ENCODE data around the gene TMED1. TPM values are rescaled to one million over a fixed set of nuclear protein-coding genes. Genes with fewer than 3 reads are reported as not detected.

The TMED1 gene
- total RNA-seq, 3 donors from 2014 or later: 12.8 to 24.7 (median 15.3) TPM

DNA sequence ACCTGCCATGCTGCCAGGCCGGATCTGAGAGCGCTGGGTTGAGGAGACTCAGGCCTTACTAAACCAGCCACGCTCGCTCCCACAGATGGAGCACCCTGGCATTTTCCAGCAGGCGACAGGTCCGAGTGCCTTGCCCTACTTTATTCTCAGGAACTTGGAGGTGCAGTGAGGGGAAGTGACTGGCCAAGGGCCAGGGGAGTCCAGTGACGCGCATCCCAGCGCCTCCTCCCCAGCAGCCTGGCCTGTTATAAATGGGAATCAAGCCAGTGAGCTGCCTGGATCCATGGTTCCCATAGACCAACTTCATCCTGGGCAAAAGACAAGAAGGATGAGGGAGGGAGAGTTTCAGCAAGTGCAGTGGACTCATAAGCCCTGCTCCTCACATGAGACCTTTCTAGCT lies 35.5 kb downstream of the TMED1 start:
- Histone ChIP-seq H3K36me3 (ENCODE audit: low read depth) (peaks cover 19% of the 10 kb centered on the region), H3K4me3 (no peak overlapping the region), H3K9me3 (no peaks in the 10 kb centered on the region), H3K4me1 (ENCODE audit: low read depth) (no peaks in the 10 kb centered on the region)
- TF ChIP-seq, protein P1, sequence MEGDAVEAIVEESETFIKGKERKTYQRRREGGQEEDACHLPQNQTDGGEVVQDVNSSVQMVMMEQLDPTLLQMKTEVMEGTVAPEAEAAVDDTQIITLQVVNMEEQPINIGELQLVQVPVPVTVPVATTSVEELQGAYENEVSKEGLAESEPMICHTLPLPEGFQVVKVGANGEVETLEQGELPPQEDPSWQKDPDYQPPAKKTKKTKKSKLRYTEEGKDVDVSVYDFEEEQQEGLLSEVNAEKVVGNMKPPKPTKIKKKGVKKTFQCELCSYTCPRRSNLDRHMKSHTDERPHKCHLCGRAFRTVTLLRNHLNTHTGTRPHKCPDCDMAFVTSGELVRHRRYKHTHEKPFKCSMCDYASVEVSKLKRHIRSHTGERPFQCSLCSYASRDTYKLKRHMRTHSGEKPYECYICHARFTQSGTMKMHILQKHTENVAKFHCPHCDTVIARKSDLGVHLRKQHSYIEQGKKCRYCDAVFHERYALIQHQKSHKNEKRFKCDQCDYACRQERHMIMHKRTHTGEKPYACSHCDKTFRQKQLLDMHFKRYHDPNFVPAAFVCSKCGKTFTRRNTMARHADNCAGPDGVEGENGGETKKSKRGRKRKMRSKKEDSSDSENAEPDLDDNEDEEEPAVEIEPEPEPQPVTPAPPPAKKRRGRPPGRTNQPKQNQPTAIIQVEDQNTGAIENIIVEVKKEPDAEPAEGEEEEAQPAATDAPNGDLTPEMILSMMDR (IDR thresholded peaks at IDR 0.05): no peak
- intact Hi-C loops (cut with DNase I, micrococcal nuclease): no loop called here
- ATAC-seq: no peak
- no peak for DNase-seq

DNA sequence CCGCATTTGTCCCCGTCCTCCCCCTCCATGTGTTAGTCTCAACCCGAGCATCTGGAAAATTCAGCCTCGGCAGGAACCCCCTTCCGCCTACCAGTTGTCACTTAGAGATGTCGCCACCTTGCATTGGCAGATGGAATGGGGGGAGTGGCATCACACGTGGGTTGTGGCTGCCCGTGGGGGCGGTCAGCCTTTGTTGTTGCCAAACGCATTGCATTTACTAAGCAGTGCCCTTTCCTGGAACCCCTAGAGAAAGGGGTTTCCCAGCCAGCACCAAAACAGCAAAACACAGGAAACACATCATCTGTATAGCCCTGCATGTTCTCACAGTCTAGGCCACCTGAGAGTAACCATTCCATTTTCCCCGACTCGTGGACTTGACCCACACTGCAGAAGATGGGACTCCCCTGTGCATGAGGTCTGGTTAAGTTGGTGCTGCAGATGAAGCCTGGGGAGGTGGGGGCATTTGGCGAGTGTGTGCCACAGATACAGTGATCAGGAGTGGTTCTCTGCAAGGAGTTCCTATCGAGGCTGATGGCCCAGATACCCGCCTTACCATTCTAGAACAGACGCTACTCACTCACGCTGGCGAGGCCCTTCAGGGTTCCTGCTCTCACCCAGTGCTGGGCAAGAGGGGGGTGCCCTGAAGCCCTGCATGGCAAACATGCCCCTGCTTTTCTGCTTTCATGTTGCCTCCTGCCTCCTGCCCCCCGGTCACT lies 38.3 kb downstream of the TMED1 start:
- TF ChIP-seq, protein P1 (IDR thresholded peaks at IDR 0.05): no peak
- Histone ChIP-seq H3K4me3 (no peak overlapping the region), H3K36me3 (ENCODE audit: low read depth) (peaks cover 21% of the 10 kb centered on the region), H3K9me3 (no peaks in the 10 kb centered on the region), H3K4me1 (ENCODE audit: low read depth) (no peaks in the 10 kb centered on the region)
- DNase-seq: no peak
- intact Hi-C loops (cut with DNase I, micrococcal nuclease): no loop called here
- peak; percentile 44 for ATAC-seq

DNA sequence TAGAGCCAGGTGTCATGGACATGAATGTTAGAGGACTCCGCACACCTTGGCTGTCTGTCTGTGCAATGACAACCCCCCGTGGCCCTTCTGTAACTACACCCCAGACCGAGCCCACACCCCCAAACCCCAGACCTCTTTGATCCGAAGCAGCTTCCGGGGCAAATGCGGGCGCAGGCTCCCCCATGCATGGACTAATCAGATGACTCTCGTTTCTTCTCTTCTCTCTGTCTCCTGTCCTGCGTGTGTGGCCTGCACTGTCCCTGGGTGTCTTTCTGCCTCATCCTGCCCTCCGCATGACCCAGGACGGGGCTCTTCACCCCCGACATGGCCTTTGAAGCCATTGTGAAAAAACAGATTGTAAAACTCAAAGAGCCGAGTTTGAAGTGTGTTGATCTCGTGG lies 38.9 kb downstream of the TMED1 start:
- TF ChIP-seq, protein P1 (IDR thresholded peaks at IDR 0.05): no peak
- no peaks in the 10 kb centered on the region for H3K9me3 ChIP-seq
- H3K36me3 ChIP-seq (ENCODE audit: low read depth): peaks cover 17% of the 10 kb centered on the region
- intact Hi-C loops (cut with DNase I, micrococcal nuclease): no loop called here
- H3K4me1 ChIP-seq (ENCODE audit: low read depth): no peaks in the 10 kb centered on the region
- H3K4me3 ChIP-seq: no peak overlapping the region
- ATAC-seq (peak; percentile 39), DNase-seq (no peak)

DNA sequence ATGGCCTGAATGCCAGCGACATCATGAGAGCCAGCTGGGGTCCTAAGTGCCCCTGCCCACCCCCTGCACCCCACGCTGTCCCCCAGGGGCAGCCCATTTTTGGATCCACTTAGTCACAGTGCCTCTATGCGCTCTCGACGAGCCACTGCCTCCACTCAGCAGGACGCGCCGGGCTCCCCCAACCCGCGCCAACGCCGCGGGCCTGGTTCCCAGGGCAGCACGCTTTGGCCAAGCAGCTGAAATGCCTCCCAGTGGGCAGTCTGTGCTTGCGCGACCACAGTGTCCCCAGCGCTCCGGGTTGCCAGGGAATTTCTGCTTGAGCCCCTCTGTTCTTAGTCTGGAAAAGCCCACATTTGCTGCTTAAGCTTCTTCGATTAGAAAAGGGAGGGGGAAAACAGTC lies 39.4 kb downstream of the TMED1 start:
- intact Hi-C loops (cut with DNase I, micrococcal nuclease): no loop called here
- no peaks in the 10 kb centered on the region for H3K4me1 ChIP-seq (ENCODE audit: low read depth)
- ATAC-seq (no peak), DNase-seq (no peak)
- H3K9me3 ChIP-seq: no peaks in the 10 kb centered on the region
- no peak overlapping the region for H3K4me3 ChIP-seq
- TF ChIP-seq, protein P1 (IDR thresholded peaks at IDR 0.05): no peak
- peaks cover 17% of the 10 kb centered on the region for H3K36me3 ChIP-seq (ENCODE audit: low read depth)

DNA sequence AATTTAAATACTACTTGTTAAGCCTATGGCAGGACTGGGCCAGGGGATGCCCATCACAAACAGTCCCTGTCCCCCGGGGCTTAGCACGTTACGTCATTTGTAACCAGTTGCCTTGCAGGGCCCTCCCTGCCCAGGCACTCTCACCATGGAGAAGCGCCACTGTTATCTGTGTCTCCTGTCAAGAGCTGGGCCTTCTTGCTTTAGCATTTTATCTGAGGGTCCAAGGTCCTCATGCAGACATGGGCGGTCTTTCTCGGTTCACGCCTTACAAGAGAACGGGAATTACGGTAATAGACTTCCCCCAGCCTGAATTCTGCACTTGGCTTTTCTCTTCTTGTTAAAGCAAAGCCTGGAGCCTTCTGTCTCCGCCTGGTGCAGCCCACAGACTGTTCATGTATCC lies 46.1 kb downstream of the TMED1 start:
- Histone ChIP-seq H3K9me3 (no peaks in the 10 kb centered on the region), H3K4me1 (ENCODE audit: low read depth) (no peaks in the 10 kb centered on the region), H3K36me3 (ENCODE audit: low read depth) (peaks cover 25% of the 10 kb centered on the region), H3K4me3 (no peak overlapping the region)
- TF ChIP-seq, protein P1 (IDR thresholded peaks at IDR 0.05): no peak
- intact Hi-C loops (cut with DNase I, micrococcal nuclease): no loop called here
- DNase-seq: no peak
- no peak for ATAC-seq

Measured in mucosa of descending colon (tissue), 3 donors.